ENCODE data around the gene ATP8A1. TPM values are rescaled to one million over a fixed set of nuclear protein-coding genes. Genes with fewer than 3 reads are reported as not detected.

ATP8A1 gene
- total RNA-seq, 1 donor from 2014 or later, result 32.3 TPM

DNA sequence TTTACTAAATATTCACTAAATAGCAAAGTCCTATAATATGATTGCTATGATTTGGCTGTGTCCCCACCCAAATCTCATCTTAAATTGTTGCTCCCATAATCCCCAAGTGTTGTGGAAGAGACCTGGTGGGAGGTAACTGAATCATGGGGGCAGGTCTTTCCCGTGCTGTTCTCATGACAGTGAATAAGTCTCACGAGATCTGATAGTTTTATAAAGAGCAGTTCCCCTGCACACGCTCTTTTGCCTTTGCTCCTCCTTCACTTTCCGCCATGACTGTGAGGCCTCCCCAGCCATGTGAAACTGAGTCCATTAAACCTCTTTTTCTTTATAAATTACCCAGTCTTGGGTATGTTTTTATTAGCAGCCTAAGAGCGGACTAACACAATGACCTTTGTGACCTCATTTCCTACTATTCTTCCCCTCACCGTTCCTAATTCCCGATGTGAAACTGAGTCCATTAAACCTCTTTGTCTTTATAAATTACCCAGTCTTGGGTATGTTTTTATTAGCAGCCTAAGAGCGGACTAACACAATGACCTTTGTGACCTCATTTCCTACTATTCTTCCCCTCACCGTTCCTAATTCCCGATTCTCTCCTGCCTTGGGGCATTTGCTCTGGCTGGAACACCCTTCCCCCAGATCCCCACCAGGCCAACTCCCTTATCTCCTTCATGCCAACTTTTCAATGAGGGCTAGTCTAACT lies 4.2 kb downstream of the ATP8A1 start:
- peak in 1 of 2 donors; percentile 45 for DNase-seq (ENCODE audit: low read depth in 2 of 2)

DNA sequence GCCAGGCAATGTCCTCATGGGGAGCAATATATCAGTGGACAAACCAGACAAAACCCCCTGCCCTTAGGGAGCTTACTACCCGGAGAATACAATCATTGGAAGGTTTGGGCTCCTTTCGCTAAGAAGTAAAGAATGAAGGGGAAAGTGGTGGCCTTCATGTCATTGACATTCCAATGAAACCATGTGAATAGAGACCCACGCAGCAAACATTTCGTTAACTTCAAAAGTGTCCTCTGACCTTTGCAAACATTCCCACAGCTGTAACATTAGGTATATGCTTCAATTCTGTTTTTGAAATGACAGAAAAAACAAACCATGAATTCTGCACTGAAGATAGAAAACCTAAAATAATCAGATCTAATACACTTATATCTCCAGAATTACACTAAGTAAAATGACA lies 7.0 kb downstream of the ATP8A1 start:
- no peak for DNase-seq (ENCODE audit: low read depth in 2 of 2)

DNA sequence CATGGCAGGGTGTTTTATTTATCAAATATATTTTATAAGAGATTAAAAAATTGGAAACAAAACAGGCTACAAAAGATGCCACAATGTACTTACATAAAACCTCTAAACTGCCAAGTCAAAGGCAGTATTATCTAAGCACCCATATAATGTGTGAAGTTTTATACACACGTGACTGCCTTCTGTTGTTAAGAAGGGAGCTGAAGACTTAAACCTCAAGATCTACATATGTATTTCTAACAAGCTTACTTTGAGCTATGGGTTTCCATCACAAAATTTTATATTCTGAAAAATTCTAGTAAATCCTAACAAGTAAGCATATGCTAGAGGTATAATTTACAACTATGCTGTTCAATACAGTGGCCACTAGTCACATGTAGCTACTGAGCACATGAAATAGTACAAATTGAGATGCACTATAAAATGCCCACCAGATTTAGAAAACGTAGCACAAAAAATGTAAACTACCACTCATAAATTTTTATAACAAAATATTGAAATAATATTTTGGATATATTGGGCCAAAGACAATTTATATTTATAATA lies 9.8 kb downstream of the ATP8A1 start:
- DNase-seq (ENCODE audit: low read depth in 2 of 2), result no peak

DNA sequence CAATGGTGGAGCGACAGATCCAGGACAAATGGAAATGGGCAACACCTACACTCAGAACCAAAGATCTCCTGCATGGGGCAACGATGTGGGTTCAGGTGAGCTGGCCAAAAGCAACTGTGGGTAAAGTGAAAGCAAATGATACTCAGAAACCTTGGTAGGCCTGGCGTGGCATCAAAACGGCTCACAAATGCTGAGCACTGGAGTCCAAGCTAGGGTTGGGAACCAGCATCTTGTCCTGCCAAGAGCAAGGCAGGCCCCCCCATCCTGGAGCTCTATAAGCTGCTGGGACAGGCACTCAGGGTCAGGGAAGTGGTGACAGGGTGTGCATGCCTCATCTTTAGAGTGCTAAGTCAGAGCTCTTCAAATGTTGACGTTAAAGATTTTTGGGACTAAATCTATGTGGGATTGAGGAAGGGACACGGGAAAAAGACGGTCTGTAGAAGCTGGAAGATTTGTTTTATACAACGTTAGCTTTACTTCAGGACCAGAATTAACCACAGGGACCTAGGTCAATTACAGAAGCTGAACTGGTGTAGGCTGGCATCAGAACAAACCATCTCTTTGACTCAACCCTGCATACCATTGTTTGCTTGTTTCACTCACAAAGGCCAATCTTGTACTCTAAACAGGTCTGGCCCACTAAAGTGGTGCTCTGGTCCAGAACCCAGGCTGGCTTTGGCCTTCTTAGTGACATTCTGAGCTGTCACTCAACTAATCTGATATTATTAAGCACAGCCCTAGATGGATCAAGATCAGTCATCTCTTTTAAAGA lies 10.7 kb downstream of the ATP8A1 start:
- DNase-seq (ENCODE audit: low read depth in 2 of 2), result no peak

DNA sequence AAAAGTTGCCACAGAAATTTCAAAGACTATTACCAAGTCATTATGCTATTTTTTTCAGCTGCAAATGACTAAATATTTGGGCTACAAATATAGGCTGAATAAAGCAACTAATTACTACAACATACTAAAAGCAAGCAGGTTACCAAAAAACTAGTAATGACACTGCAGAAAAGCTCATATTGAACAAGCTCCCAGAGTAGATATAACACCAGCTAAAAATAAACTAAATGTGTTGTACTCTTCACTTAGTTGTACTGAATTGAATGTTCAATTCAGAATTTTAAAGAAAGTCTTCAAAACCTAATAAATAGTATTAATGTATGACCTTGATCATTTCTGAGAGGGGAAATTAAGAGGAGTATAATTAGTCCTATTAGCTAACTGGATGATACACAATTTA lies 12.0 kb downstream of the ATP8A1 start:
- no peak for DNase-seq (ENCODE audit: low read depth in 2 of 2)

DNA sequence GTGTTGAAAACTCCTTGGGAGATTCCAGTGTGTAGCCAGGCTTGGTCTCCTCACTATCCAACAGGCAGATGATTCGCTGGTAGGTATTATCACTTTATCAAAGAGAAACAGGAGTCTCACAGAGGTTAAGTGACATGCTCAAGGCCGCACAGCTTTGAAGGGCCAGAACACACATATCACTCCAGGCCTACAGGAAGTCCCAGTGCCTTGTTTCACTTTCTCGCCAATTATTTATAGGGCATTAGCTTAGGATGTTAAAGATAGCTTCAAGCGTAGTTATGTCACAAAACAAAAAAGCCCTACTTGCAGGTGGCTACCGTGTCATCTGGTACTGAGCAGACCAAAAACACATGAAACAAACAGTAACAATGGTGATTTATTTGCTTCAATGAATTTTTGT lies 13.2 kb downstream of the ATP8A1 start:
- no peak for DNase-seq (ENCODE audit: low read depth in 2 of 2)

DNA sequence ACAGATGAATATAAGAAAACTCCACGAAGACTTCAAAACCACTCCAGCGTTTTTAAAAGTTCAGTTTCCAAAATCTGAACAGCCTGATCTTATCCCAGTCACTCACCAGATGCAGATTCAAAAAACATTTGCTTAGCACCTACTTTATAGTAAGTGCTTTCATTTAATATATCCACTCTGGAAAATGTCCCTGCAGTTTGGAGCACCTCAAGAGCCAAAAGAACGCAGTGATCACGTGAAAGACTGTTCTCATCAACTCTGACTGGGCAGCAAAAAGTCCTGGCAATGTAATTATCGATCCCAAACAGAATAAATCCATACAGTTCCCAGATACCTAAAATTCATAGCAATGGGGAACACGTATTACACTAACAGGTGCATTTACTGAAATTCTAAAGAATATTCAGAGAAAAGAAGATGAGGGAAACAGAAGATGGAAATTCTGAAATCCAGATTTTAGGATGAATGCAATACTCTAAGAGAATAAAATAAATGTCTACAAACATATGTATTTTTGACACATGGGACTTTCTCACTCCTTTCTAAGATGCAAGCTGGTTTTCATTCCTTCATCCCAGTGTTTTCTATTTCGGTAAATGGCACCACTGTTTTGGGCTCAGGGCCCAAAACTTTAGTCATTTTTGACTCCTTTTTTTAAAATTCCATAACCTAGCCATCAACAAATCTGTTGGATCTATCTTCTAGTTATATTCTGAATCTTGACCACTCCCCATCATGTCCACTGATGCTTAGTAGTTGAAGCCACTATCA lies 13.9 kb downstream of the ATP8A1 start:
- no peak for DNase-seq (ENCODE audit: low read depth in 2 of 2)

DNA sequence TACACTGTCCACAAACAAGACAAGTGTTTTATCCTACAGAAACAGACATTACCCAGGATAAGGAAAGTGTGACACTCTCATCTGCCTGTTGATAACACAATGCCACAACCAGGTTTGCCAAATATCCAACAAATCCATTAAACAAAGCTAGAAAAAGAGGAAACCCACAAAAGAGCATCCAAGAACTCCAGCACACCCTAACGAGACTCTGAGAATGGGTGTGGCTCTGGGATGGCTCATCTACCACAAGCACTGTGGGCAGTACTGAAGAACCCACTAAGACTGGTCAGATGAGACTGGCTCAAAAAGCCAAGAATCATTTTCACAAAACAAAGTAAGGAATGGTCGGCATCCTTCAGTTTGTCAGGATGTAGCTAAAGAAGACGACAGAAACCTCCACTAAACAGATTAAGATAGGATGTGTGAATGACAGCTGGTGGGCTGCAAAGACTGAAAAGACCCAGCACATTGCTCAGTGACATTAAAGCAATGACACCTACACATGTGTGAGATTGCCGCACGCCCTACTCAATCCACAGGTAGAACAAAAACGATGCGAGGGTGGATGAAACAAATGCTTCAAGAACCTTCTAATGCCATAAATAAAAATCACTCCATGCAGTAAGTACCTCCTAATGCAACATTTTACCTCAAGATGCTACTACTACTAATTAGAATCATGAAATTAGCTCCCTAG lies 14.7 kb downstream of the ATP8A1 start:
- DNase-seq (ENCODE audit: low read depth in 2 of 2), result no peak

DNA sequence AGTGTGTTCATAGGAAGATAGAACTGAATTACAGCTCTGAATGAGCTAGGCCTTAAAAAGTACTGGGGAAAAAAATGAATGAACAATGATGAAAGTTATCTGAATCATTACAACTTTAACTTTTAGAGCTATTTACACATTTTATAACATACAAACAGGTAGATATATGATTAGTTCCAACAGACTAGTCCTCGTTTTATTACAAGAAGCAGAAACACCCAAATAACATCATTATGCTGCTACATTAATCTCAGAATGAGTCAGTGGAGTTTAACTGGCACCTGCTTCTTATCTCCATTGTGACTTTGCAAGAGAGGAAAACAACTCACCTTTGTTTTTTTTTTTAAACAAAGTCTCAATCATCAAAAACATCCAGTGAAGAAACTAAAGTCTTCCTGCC lies 15.2 kb downstream of the ATP8A1 start:
- no peak for DNase-seq (ENCODE audit: low read depth in 2 of 2)

DNA sequence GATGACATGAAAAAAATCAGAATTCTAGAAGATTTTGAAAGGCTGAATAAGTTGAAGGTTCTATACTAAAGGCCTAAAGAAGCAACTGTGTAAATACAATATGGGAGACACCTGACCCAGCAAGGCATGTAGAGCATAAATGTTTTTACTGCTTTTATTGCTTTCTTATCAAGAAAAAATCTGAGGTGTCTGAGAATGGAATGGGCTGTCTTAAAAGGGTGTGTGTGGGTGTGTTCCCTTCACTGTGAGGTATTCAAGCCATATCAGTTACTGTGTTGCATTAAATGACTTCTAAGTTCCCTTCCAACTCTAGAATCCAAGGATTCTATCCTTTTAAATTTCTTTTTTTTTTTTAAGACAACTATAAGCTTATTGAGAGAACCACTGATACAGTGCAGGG lies 15.7 kb downstream of the ATP8A1 start:
- DNase-seq (ENCODE audit: low read depth in 2 of 2), result no peak

DNA sequence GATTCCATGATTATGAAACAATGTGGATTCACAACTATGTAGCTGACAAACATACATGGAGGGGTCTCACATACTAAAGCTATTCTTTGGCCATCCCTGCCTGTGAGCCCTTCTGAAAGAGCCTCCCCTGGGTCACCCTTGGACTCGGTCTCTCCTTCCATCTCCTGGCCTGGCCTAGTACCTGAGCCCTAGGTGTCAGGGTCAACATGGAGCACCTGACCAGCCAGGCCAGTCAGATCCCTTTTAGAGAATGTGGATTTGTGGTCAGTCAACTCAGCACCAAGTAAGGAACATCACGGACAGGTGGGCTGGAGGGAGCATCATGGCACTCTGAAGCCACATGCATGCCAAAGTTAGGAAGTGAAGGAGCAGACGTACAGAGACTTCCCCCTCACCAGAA lies 16.3 kb downstream of the ATP8A1 start:
- no peak for DNase-seq (ENCODE audit: low read depth in 2 of 2)

DNA sequence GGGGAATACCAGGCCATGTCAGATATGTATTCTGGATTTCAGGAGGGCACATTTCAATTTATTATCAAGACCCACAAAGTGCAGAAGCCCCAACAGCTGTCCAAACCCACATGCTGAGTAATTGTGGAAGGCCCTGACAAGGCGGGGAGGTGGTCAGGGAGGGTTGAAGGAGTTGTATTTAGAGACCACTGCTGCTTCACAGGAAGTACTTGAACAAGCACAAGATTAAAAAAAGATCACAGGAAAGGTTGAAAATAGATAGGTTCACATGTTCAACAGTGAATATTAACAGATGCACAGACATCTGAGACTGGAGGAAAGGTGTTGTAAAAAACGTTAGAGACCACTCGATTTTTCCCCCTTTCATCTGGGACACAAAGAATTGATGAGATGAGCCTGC lies 17.9 kb downstream of the ATP8A1 start:
- DNase-seq (ENCODE audit: low read depth in 2 of 2), result no peak

DNA sequence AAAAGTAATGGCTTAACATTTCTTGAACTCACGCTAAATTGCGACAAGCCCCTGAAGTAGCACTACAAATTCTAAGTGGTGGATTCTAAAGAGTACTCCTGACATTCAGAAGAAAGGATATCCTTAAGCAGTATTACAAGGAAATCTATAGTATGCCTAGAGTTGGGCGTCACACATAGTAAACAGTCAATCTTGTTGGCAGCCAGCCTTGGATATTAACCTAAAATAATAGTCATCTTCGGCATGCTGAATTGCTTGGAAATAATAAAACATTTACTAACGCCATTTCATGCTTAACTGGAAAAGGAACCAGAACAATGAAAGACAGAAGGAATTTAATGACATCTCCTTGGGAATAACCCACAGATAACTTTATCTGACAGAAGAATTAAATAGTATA lies 18.6 kb downstream of the ATP8A1 start:
- no peak for DNase-seq (ENCODE audit: low read depth in 2 of 2)

DNA sequence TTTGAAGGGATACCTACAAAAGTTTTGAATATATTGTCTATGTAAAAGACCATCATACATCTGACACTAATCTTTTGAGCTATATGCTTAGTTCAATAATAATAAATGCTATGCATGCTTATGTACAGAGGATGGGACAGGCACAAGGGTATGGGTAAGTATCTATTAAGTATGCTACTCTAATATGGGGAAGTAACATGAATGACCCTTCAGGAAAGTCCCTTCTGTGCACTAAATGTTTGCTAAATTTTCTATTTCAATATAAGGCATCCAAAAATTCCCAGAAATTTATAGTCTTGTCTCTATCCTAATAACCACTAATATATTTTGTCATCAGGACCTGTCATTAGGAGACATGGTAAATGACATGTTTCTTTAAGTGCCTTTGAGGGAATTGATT lies 19.0 kb downstream of the ATP8A1 start:
- DNase-seq (ENCODE audit: low read depth in 2 of 2), result no peak

DNA sequence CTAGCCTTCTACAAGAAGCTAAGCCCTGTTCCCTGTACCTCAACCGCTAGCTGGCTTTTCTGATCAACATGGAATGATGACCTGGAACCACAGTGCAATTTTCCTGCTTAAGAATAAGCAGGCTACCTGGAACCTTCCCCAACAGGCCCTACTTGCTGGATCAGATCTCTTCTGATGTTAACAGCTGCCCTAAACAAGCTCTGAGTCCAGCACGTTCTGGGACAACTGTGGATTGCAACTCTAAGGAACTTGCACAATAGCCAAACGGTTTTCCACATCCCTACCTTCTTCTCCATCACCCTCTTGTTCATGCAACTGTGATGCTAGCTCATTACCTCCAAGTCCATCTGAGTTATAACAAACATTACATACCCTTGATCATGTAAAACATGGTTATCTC lies 19.8 kb downstream of the ATP8A1 start:
- DNase-seq (ENCODE audit: low read depth in 2 of 2), result no peak

DNA sequence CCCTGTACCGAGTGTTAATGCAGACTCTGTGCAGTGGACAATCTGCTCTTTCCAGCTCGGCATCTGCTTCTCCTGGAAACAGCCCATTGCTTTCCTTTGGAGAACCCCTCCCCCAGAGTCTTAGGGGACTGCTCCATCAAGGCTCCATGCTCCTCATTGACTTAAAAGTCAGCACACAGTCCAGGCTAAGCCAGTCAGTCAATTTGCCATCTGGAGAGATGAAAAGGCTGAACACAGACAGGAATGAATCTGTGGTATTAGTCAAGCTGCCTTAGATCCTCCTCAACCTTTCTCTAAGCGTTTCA lies 20.3 kb downstream of the ATP8A1 start:
- no peak for DNase-seq (ENCODE audit: low read depth in 2 of 2)

DNA sequence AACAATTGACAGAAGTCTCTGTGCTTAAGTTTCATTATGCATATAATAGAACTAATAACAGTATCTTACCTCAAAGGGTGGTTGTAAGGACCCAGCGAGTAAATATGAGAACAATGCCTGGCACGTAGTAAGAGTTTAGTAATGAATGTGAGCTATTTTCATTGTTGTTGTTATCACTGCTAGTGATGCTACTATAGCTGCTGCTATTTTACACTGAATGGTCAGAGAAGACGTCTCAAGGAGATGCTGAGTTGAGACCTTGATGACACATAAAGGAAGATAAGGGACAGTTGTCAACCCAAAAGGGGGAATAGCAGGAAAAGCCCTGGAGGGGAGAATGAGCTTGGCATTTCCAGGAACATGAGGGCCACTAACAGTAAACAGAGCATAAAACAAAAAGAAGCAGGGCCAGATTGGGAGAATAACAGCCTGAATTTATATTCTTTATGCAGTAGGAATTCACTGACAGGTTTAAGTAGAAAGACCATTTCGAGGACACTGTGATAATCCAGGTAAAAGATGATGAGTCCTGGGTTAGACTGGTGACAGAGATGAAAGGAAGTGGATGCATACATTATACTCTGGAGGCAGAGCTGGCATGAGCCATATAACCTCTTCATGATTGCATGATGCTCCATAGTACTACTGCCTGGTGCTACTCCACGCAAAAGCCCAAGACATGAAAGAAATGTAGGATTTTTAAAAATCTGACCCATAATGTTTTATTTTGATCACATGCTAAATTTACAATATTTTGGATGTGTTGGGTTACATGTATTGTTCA lies 23.1 kb downstream of the ATP8A1 start:
- no peak for DNase-seq (ENCODE audit: low read depth in 2 of 2)

DNA sequence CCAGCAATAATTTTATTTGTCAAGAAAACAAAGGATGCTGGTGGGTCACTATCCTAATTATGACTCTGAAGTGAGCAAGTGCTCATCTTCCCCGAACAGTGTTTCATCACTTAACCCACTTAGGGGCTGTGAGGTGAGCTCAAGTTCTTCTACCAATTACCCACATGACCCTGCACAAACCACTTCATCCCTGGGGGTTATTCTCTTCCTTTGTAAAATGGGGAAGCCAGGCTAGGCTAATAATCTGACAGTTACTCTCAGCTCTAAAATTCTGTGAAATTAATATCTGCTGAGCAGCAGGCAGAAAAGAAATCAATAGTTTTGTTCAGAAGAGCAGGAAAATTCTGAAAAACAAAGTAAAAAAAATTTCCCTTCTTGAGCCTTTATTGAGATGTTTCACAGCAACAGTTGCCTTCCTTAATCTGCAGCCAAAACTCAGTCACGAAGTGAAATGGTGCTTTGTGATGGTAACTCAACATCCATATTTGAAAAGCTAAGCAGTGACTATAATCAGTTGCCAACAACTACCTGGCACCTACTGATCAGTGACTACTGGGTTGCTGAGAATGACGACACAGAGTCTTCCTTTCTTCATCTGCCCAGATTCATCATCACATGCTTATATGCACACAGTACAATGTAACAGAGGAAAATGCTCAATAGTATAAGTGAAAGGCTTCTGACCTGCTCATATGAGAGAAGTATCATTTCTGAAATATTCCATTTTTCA lies 24.1 kb downstream of the ATP8A1 start:
- no peak for DNase-seq (ENCODE audit: low read depth in 2 of 2)

DNA sequence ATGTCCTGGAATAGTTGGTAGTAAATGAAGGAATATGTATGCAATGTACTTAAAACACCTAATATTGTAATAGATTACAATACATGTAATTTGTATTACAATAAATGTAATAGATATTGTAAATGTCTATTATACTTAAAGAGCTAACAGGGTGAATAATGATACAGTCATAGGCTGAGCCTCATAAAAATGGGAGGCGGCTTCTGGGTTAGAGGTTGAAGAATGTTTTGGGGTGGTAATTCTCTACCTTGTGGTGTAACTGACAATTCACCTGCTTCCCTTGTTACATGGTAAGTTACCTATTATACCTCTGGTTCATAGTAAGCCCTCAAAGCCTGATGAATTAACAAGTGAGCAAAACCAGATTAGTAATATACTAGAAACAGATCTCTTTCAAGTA lies 26.0 kb downstream of the ATP8A1 start:
- DNase-seq (ENCODE audit: low read depth in 2 of 2), result no peak

DNA sequence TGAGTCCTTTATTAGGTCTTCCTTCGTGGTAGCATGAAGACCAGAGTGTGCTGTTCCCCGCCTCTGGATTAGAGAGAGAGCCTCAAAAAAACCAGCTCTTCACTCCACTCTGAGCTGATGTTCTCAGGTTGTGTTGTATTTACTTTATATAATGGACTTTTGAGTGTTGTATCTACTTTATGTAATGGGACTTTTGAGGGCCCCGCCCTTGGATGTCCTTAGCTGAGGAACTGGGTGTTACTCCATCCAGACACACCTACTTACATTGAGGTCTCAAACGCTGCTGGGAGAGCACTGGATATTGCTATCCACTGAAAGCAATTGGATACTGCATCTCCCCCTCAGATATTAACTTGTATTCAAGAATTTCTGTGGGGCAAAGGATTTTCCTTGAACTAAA lies 28.2 kb downstream of the ATP8A1 start:
- no peak for DNase-seq (ENCODE audit: low read depth in 2 of 2)

Data from lung microvascular endothelial cell (primary cell).